GM12865 (cell line): ENCODE results near the gene ORC5.

ENCODE experiments used
- DNase-seq: peaks from one replicate; pipeline ENCODE4 v3.0.0; 2010; ENCODE audit warnings: low read depth
- H3K4me3 ChIP-seq: 2 replicates; pipeline ENCODE4 v1.5.1; 2011; ENCODE audit warnings: mild to moderate bottlenecking, low read depth, low read length, control low read depth
- TF ChIP-seq, protein P1 (sequence below): IDR thresholded peaks from 2 replicates; pipeline ENCODE4 v1.5.1; 2011; ENCODE audit warnings: low read length, control low read depth, low read depth, inconsistent platforms; ENCODE audit not compliant: insufficient read depth; ENCODE audit errors: missing control alignments

ORC5 gene

DNA sequence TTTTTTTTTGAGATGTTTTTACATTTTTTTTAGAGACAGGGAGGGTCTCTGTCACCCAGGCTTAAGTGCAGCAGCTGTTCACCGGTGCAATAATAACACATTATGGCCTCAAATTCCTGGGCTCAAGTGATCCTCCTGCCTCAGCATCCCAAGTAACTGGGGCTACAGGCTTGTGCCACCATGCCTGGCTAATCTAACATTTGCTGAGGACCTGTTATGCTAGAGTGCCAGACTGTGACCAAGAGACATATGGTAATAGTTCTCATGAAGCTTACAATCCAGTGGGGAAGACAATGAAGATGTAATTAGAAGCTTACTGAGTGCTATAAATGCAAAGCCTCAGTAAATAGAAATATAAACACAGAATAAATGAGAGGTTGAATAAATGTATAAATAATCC, 17.6 kb upstream of the ORC5 start:
- no peak overlapping the region for H3K4me3 ChIP-seq
- TF ChIP-seq, protein P1, sequence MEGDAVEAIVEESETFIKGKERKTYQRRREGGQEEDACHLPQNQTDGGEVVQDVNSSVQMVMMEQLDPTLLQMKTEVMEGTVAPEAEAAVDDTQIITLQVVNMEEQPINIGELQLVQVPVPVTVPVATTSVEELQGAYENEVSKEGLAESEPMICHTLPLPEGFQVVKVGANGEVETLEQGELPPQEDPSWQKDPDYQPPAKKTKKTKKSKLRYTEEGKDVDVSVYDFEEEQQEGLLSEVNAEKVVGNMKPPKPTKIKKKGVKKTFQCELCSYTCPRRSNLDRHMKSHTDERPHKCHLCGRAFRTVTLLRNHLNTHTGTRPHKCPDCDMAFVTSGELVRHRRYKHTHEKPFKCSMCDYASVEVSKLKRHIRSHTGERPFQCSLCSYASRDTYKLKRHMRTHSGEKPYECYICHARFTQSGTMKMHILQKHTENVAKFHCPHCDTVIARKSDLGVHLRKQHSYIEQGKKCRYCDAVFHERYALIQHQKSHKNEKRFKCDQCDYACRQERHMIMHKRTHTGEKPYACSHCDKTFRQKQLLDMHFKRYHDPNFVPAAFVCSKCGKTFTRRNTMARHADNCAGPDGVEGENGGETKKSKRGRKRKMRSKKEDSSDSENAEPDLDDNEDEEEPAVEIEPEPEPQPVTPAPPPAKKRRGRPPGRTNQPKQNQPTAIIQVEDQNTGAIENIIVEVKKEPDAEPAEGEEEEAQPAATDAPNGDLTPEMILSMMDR, result no peak
- no peak for DNase-seq

DNA sequence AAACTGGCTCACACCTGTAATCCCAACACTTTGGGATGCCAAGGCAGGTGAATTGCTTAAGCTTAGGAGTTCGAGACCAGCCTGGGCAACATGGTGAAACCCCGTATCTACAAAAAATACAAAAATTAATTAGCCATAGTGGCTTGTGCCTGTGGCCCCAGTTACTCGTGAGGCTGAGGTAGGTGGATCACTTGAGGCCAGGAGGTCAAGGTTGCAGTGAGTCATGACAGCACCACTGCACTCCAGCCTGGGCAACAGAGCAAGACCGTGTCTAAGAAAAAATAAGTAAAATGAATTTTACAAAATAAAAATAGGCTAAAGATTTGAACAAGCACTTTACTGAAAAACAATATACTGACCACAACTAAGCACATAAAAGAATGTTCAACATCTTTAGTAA, 9.8 kb upstream of the ORC5 start:
- TF ChIP-seq, protein P1, result no peak
- no peak overlapping the region for H3K4me3 ChIP-seq
- DNase-seq, result no peak

- TF ChIP-seq, protein P1, result no peak
- DNase-seq, result no peak
- H3K4me3 ChIP-seq, result no peak overlapping the region
Measured at GRCh38 chr7:104209063-104209462, 1.2 kb upstream of the ORC5 start.

- TF ChIP-seq, protein P1, result no peak
- no peak for DNase-seq
Measured at GRCh38 chr7:104208421-104208780, 588 bp upstream of the ORC5 start.

DNA sequence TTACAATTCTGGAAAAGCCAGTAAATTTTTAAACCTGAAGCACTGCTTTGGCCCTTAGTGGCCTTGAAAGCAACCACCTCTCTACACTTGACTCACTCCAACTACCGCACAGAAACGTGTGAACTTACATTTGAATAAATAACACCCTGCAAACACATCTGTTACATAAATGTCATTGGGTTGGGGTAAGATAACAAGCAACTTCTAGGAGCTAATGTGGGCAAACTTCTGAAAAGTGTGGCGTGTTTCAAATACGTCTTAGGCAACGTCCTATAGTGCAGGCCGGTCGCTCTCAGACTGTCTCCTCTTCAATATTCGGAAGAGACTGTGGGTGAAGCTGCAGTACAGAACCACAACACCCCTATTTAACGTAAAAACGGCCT, 474 bp downstream of the ORC5 start:
- peak overlapping the region; percentile 90 for H3K4me3 ChIP-seq
- peak; percentile 25 for DNase-seq
- TF ChIP-seq, protein P1, result no peak

More at GRCh38 chr7:104208421-104208780, 588 bp upstream of the ORC5 start:
- peak overlapping the region; percentile 90 for H3K4me3 ChIP-seq

GRCh38 chr7:104206841-104207240, 972 bp downstream of the ORC5 start:
- TF ChIP-seq, protein P1, result no peak
- peak overlapping the region; percentile 90 for H3K4me3 ChIP-seq
- peak; percentile 16 for DNase-seq

GRCh38 chr7:104198673-104199278, 9.0 kb downstream of the ORC5 start:
- TF ChIP-seq, protein P1, result no peak
- no peak for DNase-seq
- H3K4me3 ChIP-seq, result no peak overlapping the region
